SU-DHL-6 (cell line): ENCODE results near the gene SPP2.

ENCODE experiments used
- H2AFZ ChIP-seq: fragments of 200-600 bp; sonication (generic); 2 replicates; pipeline ENCODE4 v1.6.1; 2014; ENCODE audit warnings: low read depth, mild to moderate bottlenecking, moderate library complexity, mixed read lengths, antibody characterized with exemption, low read length; ENCODE audit not compliant: severe bottlenecking
- H3F3A ChIP-seq: fragments of 200-600 bp; shearing (Covaris generic); 2 replicates; pipeline ENCODE4 v1.6.0; 2016; ENCODE audit warnings: antibody characterized with exemption, mild to moderate bottlenecking; ENCODE audit not compliant: insufficient read depth
- H3K27ac ChIP-seq: fragments of 200-600 bp; sonication (generic); 2 replicates; pipeline ENCODE4 v1.5.1; 2016; ENCODE audit warnings: low read depth, mild to moderate bottlenecking, low read length, moderate library complexity, mixed read lengths
- H3K27me3 ChIP-seq: fragments of 200-600 bp; sonication (generic), shearing (Covaris generic); 2 replicates; pipeline ENCODE4 v1.6.0; 2014; ENCODE audit warnings: mild to moderate bottlenecking, low read length
- H3K36me3 ChIP-seq: fragments of 200-600 bp; sonication (generic); 2 replicates; pipeline ENCODE4 v1.6.1; 2014; ENCODE audit warnings: mild to moderate bottlenecking, low read length, mixed read lengths
- H3K4me2 ChIP-seq: fragments of 300-600, 200-600 bp; shearing (Covaris generic), sonication (generic); 2 replicates; pipeline ENCODE4 v1.6.0; 2014; ENCODE audit warnings: low read length, low read depth, mild to moderate bottlenecking; ENCODE audit not compliant: poor library complexity, severe bottlenecking
- H3K4me3 ChIP-seq: fragments of 200-600 bp; sonication (generic); 2 replicates; pipeline ENCODE4 v1.5.1; 2014; ENCODE audit warnings: antibody characterized with exemption, low read length, mild to moderate bottlenecking, mixed read lengths; ENCODE audit not compliant: insufficient read depth, poor library complexity, severe bottlenecking
- H3K79me2 ChIP-seq: fragments of 200-600 bp; sonication (generic); 2 replicates; pipeline ENCODE4 v1.6.1; 2014; ENCODE audit warnings: mild to moderate bottlenecking, low read length, moderate library complexity; ENCODE audit not compliant: insufficient read depth
- H3K9ac ChIP-seq: fragments of 200-600 bp; sonication (generic); 2 replicates; pipeline ENCODE4 v1.7.0; 2014; ENCODE audit warnings: mild to moderate bottlenecking, low read length
- H3K9me2 ChIP-seq: fragments of 200-600 bp; sonication (generic); replicated peaks from 2 replicates; pipeline ENCODE4 v1.6.1; 2014; ENCODE audit warnings: low read length; ENCODE audit not compliant: insufficient read depth
- H3K9me3 ChIP-seq: fragments of 200-600 bp; sonication (generic); 2 replicates; pipeline ENCODE4 v1.6.1; 2014; ENCODE audit warnings: low read length, mixed read lengths; ENCODE audit not compliant: insufficient read depth
- H4K20me1 ChIP-seq: fragments of 200-600 bp; sonication (generic); 2 replicates; pipeline ENCODE4 v1.6.1; 2014; ENCODE audit warnings: low read depth, mild to moderate bottlenecking, antibody characterized with exemption, low read length, moderate library complexity, mixed read lengths
- EZH2phosphoT487 ChIP-seq: fragments of 200-600 bp; sonication (generic), shearing (Covaris generic); conservative IDR thresholded peaks from 2 replicates; pipeline ENCODE4 v1.6.1; 2018; ENCODE audit warnings: mild to moderate bottlenecking, antibody characterized with exemption, low read length, moderate library complexity, mixed read lengths
- TF ChIP-seq, protein P1 (sequence below): fragments of 200-600 bp; sonication (generic); IDR thresholded peaks from one replicate; pipeline ENCODE4 v1.5.1; 2017; ENCODE audit warnings: antibody characterized with exemption, mild to moderate bottlenecking, low read length, moderate library complexity; ENCODE audit not compliant: insufficient read depth, poor library complexity, severe bottlenecking

The SPP2 gene

DNA sequence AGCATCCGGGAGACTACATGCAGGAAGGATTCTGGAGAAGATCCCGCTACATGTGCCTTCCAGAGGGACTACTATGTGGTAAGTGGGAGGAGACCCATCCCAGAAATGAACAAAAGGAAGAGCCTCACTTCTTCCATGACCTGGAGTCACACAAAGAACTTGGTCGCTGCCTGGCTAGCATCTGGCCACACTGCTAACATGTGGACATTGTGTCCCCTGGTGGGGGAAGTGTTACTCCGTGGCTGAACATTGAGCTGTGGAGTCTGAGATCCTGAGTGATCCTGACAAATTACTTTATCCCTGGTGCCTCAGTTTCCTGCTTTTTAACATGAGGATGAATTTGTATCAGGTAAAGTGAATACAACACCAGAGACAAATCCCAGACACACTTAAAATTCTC lies 8.4 kb downstream of the SPP2 start:
- H3F3A ChIP-seq, result no peaks in the 10 kb centered on the region
- H2AFZ ChIP-seq, result no peak overlapping the region
- no peak overlapping the region for H3K27ac ChIP-seq
- no peak for TF ChIP-seq EZH2phosphoT487
- TF ChIP-seq, protein P1, sequence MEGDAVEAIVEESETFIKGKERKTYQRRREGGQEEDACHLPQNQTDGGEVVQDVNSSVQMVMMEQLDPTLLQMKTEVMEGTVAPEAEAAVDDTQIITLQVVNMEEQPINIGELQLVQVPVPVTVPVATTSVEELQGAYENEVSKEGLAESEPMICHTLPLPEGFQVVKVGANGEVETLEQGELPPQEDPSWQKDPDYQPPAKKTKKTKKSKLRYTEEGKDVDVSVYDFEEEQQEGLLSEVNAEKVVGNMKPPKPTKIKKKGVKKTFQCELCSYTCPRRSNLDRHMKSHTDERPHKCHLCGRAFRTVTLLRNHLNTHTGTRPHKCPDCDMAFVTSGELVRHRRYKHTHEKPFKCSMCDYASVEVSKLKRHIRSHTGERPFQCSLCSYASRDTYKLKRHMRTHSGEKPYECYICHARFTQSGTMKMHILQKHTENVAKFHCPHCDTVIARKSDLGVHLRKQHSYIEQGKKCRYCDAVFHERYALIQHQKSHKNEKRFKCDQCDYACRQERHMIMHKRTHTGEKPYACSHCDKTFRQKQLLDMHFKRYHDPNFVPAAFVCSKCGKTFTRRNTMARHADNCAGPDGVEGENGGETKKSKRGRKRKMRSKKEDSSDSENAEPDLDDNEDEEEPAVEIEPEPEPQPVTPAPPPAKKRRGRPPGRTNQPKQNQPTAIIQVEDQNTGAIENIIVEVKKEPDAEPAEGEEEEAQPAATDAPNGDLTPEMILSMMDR, result no peak
- no peaks in the 10 kb centered on the region for H3K9me3 ChIP-seq
- H3K9ac ChIP-seq, result no peak overlapping the region
- no peaks in the 10 kb centered on the region for H3K9me2 ChIP-seq
- H3K79me2 ChIP-seq, result no peaks in the 10 kb centered on the region
- no peak overlapping the region for H3K4me2 ChIP-seq
- no peaks in the 10 kb centered on the region for H3K36me3 ChIP-seq
- no peaks in the 10 kb centered on the region for H3K27me3 ChIP-seq
- no peak overlapping the region for H3K4me3 ChIP-seq
- no peaks in the 10 kb centered on the region for H4K20me1 ChIP-seq

DNA sequence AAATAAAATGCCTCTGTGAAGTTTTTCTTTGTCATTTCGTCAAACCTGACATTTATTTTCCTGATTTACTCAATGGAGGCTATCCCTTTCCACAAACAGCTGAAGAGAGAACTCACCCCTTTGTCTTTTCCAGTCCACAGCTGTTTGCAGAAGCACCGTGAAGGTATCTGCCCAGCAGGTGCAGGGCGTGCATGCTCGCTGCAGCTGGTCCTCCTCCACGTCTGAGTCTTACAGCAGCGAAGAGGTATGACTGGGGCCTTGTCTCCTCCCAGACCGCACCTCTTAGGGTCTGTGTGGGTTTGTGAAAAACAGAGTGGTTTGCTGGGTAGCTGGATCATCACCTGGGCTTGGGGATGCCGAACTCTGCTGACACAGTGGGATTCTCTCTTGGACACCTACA lies 9.7 kb downstream of the SPP2 start:
- Histone ChIP-seq H3K79me2 (no peaks in the 10 kb centered on the region), H3K27ac (no peak overlapping the region), H3K9ac (no peak overlapping the region), H4K20me1 (no peaks in the 10 kb centered on the region), H3K9me2 (no peaks in the 10 kb centered on the region), H3K4me2 (no peak overlapping the region), H3K4me3 (no peak overlapping the region), H3F3A (no peaks in the 10 kb centered on the region), H3K27me3 (no peaks in the 10 kb centered on the region), H3K9me3 (no peaks in the 10 kb centered on the region), H3K36me3 (no peaks in the 10 kb centered on the region), H2AFZ (no peak overlapping the region)
- TF ChIP-seq, protein P1, result no peak
- no peak for TF ChIP-seq EZH2phosphoT487

GRCh38 chr2:234061624-234062257 lies 11.2 kb downstream of the SPP2 start:
- H3K79me2 ChIP-seq, result no peaks in the 10 kb centered on the region

More at GRCh38 chr2:234061624-234062257, 11.2 kb downstream of the SPP2 start:
- Histone ChIP-seq H3K27ac (no peak overlapping the region), H3K9me3 (no peaks in the 10 kb centered on the region), H3K36me3 (no peaks in the 10 kb centered on the region), H3K9me2 (no peaks in the 10 kb centered on the region), H4K20me1 (no peaks in the 10 kb centered on the region), H3F3A (no peaks in the 10 kb centered on the region), H3K27me3 (no peaks in the 10 kb centered on the region), H3K4me2 (no peak overlapping the region), H3K4me3 (no peak overlapping the region), H2AFZ (no peak overlapping the region), H3K9ac (no peak overlapping the region)
- TF ChIP-seq, protein P1, result no peak
- no peak for TF ChIP-seq EZH2phosphoT487
